Nephron progenitor cell (in vitro differentiated cells): ENCODE results near the gene MTHFR.

Source experiments
- DNase-seq: peaks from one replicate; pipeline ENCODE4 v3.0.0; 2021
- H3K27ac Mint-ChIP-seq: 2 replicates; pipeline ENCODE4 v1.8.0; 2021; ENCODE audit warnings: mild to moderate bottlenecking, moderate library complexity, mixed read lengths
- H3K27me3 Mint-ChIP-seq: 2 replicates; pipeline ENCODE4 v1.8.0; 2021; ENCODE audit warnings: mild to moderate bottlenecking, low read depth, mixed read lengths; ENCODE audit not compliant: poor library complexity
- H3K36me3 Mint-ChIP-seq: 2 replicates; pipeline ENCODE4 v1.8.0; 2021; ENCODE audit warnings: low read depth, mixed read lengths
- H3K4me1 Mint-ChIP-seq: 2 replicates; pipeline ENCODE4 v1.8.0; 2021; ENCODE audit warnings: mixed read lengths
- H3K4me3 Mint-ChIP-seq: 2 replicates; pipeline ENCODE4 v1.8.0; 2021; ENCODE audit warnings: mild to moderate bottlenecking, moderate library complexity, mixed read lengths
- H3K9me3 Mint-ChIP-seq: 2 replicates; pipeline ENCODE4 v1.8.0; 2021; ENCODE audit warnings: mild to moderate bottlenecking, moderate library complexity, mixed read lengths
- CTCF ChIP-seq: fragments of 200-600 bp; sonication (generic); IDR thresholded peaks from 2 replicates; pipeline ENCODE4 v1.5.0; 2021; ENCODE audit warnings: antibody characterized with exemption

Gene MTHFR

GRCh38 chr1:11752359-11753088, 53.2 kb downstream of the MTHFR start:
- Mint-ChIP-seq H3K4me3 (peak overlapping the region; percentile 65), H3K36me3 (no peaks in the 10 kb centered on the region), H3K27ac (peak overlapping the region; percentile 77)

GRCh38 chr1:11751087-11751486, 54.7 kb downstream of the MTHFR start:
- peaks cover 6% of the 10 kb centered on the region for H3K36me3 Mint-ChIP-seq
- TF ChIP-seq CTCF, result no peak
- peaks cover 4% of the 10 kb centered on the region for H3K27me3 Mint-ChIP-seq
- no peak overlapping the region for H3K4me3 Mint-ChIP-seq
- peaks cover 32% of the 10 kb centered on the region for H3K4me1 Mint-ChIP-seq
- no peak overlapping the region for H3K27ac Mint-ChIP-seq
- no peak for DNase-seq
- peaks cover 4% of the 10 kb centered on the region for H3K9me3 Mint-ChIP-seq

More at GRCh38 chr1:11752359-11753088, 53.2 kb downstream of the MTHFR start:
- DNase-seq, result no peak
- Mint-ChIP-seq H3K9me3 (peaks cover 17% of the 10 kb centered on the region), H3K27me3 (peaks cover 7% of the 10 kb centered on the region), H3K4me1 (peaks cover 32% of the 10 kb centered on the region)
- no peak for TF ChIP-seq CTCF

- Mint-ChIP-seq H3K9me3 (no peaks in the 10 kb centered on the region), H3K27ac (peak overlapping the region; percentile 74), H3K4me3 (no peak overlapping the region), H3K27me3 (no peaks in the 10 kb centered on the region), H3K36me3 (peaks cover 6% of the 10 kb centered on the region), H3K4me1 (peaks cover 32% of the 10 kb centered on the region)
- no peak for DNase-seq
- no peak for TF ChIP-seq CTCF
These were observed 55.8 kb downstream of the MTHFR start for GRCh38 chr1:11749996-11750395.

GRCh38 chr1:11749203-11749689, 56.5 kb downstream of the MTHFR start:
- no peak for TF ChIP-seq CTCF

GRCh38 chr1:11748294-11749202, 57.2 kb downstream of the MTHFR start:
- peak overlapping the region; percentile 11 for H3K27ac Mint-ChIP-seq
- H3K9me3 Mint-ChIP-seq, result no peaks in the 10 kb centered on the region

More at GRCh38 chr1:11749203-11749689, 56.5 kb downstream of the MTHFR start:
- Mint-ChIP-seq H3K27me3 (no peaks in the 10 kb centered on the region), H3K4me1 (peaks cover 30% of the 10 kb centered on the region), H3K4me3 (no peak overlapping the region), H3K9me3 (no peaks in the 10 kb centered on the region), H3K27ac (peak overlapping the region; percentile 11), H3K36me3 (peaks cover 6% of the 10 kb centered on the region)
- no peak for DNase-seq

More at GRCh38 chr1:11748294-11749202, 57.2 kb downstream of the MTHFR start:
- Mint-ChIP-seq H3K4me3 (no peak overlapping the region), H3K27me3 (no peaks in the 10 kb centered on the region), H3K36me3 (peaks cover 6% of the 10 kb centered on the region), H3K4me1 (peaks cover 23% of the 10 kb centered on the region)
- no peak for DNase-seq
- no peak for TF ChIP-seq CTCF
